SK-N-MC (cell line): Measurements from ENCODE around the gene MAML2.

Experiments
- DNase-seq: peaks from one replicate; pipeline ENCODE4 v3.0.0-alpha.2; 2011; ENCODE audit warnings: low read depth, low spot score
- H3K27ac ChIP-seq: fragments of 200-600 bp; sonication (generic); 2 replicates; pipeline ENCODE4 v1.5.1; 2016; ENCODE audit warnings: mixed run types
- H3K36me3 ChIP-seq: fragments of 200-600 bp; sonication (generic); 2 replicates; pipeline ENCODE4 v1.6.1; 2017; ENCODE audit warnings: antibody characterized with exemption, low read length, mixed read lengths; ENCODE audit not compliant: insufficient read depth
- H3K4me3 ChIP-seq: fragments of 200-600 bp; sonication (generic); 2 replicates; pipeline ENCODE4 v1.5.1; 2016
- H3K9ac ChIP-seq: fragments of 200-600 bp; sonication (generic); 2 replicates; pipeline ENCODE4 v1.8.0; 2017; ENCODE audit warnings: mixed run types, mixed read lengths; ENCODE audit not compliant: insufficient read length
- H3K9me3 ChIP-seq: fragments of 200-600 bp; sonication (generic); 2 replicates; pipeline ENCODE4 v1.6.1; 2017; ENCODE audit warnings: low read depth, mild to moderate bottlenecking, antibody characterized with exemption, low read length, moderate library complexity, mixed read lengths
- EZH2 ChIP-seq: fragments of 200-600 bp; sonication (generic); IDR thresholded peaks from one replicate; pipeline ENCODE4 v1.6.1; 2017; ENCODE audit warnings: antibody characterized with exemption
- FOXP2 ChIP-seq: optimal IDR thresholded peaks from 2 replicates; pipeline ENCODE3; 2011; ENCODE audit warnings: mild to moderate bottlenecking, moderate library complexity; ENCODE audit not compliant: insufficient read depth; ENCODE audit errors: extremely low read length, control extremely low read depth
- POLR2AphosphoS5 ChIP-seq: IDR thresholded peaks from 2 replicates; pipeline ENCODE4 v1.6.1; 2012; ENCODE audit warnings: mild to moderate bottlenecking, low read depth, low read length, borderline replicate concordance

The MAML2 gene

DNA sequence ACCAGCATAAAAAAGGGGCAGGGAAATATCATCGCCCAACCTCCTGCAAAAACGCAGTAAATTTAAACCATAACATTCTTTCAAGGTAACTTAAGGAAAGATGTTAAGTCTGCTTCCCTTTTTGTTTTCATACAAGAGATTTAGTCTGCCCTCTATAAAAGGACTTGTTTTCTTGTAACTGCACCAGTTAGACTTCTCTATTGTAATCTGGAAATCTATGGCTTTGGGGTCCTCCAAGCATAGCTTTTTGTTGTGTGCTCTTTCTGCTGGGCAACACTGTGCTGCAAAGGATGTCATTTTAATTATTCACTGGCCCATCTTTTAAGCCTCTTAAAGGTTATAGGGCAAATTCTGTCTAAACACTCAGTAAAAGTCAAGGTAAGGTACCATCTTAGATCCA, 136.0 kb downstream of the MAML2 start:
- no peak for DNase-seq
- H3K9ac ChIP-seq: no peak overlapping the region
- no peaks in the 10 kb centered on the region for H3K9me3 ChIP-seq
- no peak for TF ChIP-seq EZH2
- TF ChIP-seq POLR2AphosphoS5: no peak
- no peak for TF ChIP-seq FOXP2
- no peaks in the 10 kb centered on the region for H3K36me3 ChIP-seq
- no peak overlapping the region; the same call in 1 of the 2 replicates for H3K4me3 ChIP-seq
- no peak overlapping the region for H3K27ac ChIP-seq

DNA sequence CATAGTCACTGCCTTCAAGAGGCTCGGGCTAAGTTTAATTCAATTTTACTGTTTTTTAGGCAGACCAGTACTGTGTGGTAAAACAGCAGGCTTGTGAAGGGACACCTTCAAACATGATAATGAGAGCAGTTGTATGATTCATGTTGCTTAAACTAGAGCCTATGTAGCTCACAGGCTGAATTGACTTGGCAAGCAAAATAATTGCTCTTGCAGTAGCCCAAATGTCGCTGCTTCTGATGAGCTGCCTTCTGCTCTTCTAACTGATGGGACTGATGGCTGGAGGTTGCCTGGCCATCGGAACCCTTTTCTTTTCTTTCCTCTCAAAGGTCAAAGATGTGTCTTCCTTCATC, 137.6 kb downstream of the MAML2 start:
- Histone ChIP-seq H3K36me3 (no peaks in the 10 kb centered on the region), H3K4me3 (no peak overlapping the region), H3K9me3 (no peaks in the 10 kb centered on the region), H3K27ac (no peak overlapping the region), H3K9ac (no peak overlapping the region)
- DNase-seq: no peak
- TF ChIP-seq FOXP2 (no peak), EZH2 (no peak), POLR2AphosphoS5 (no peak)

- TF ChIP-seq EZH2: no peak
- TF ChIP-seq FOXP2: no peak
- TF ChIP-seq POLR2AphosphoS5: no peak
- H3K9me3 ChIP-seq: no peaks in the 10 kb centered on the region
Observed at GRCh38 chr11:96204721-96205459, 138.1 kb downstream of the MAML2 start.

GRCh38 chr11:96204366-96204659, 138.7 kb downstream of the MAML2 start:
- TF ChIP-seq FOXP2 (no peak), EZH2 (no peak), POLR2AphosphoS5 (no peak)

More at GRCh38 chr11:96204721-96205459, 138.1 kb downstream of the MAML2 start:
- Histone ChIP-seq H3K27ac (no peak overlapping the region), H3K9ac (no peak overlapping the region), H3K36me3 (no peaks in the 10 kb centered on the region), H3K4me3 (no peak overlapping the region)
- DNase-seq: no peak

GRCh38 chr11:96203567-96204365, 139.2 kb downstream of the MAML2 start:
- no peaks in the 10 kb centered on the region for H3K9me3 ChIP-seq
- TF ChIP-seq POLR2AphosphoS5 (no peak), FOXP2 (no peak), EZH2 (no peak)
- no peaks in the 10 kb centered on the region for H3K36me3 ChIP-seq
- H3K9ac ChIP-seq: no peak overlapping the region
- no peak for DNase-seq
- H3K4me3 ChIP-seq: no peak overlapping the region
- no peak overlapping the region for H3K27ac ChIP-seq

More at GRCh38 chr11:96204366-96204659, 138.7 kb downstream of the MAML2 start:
- Histone ChIP-seq H3K4me3 (no peak overlapping the region), H3K27ac (no peak overlapping the region), H3K9me3 (no peaks in the 10 kb centered on the region), H3K36me3 (no peaks in the 10 kb centered on the region), H3K9ac (no peak overlapping the region)
- no peak for DNase-seq

DNA sequence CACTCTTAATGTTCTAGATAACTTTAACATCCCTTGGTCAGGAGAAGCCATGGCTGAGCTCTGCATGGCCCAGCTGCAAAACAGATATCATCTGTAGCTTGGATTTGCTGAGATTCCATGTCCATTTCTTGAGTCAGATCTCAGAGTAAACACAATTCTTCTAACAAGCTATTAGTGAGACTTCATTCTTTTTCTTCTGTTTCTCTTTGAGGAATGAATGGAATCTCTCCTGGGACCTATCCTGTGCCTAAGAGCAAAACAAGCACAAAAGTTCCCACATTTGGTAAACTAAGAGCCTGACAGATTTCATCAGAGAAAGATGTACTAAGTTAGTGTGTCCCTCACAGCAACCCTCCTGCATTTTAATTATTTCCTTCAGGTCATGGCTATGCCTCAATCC, 142.8 kb downstream of the MAML2 start:
- Histone ChIP-seq H3K36me3 (no peaks in the 10 kb centered on the region), H3K9ac (no peak overlapping the region), H3K27ac (no peak overlapping the region), H3K9me3 (no peaks in the 10 kb centered on the region), H3K4me3 (no peak overlapping the region)
- TF ChIP-seq EZH2: no peak
- no peak for TF ChIP-seq POLR2AphosphoS5
- TF ChIP-seq FOXP2: no peak
- DNase-seq: no peak

- no peak for DNase-seq
- Histone ChIP-seq H3K9ac (no peak overlapping the region), H3K4me3 (no peak overlapping the region), H3K36me3 (no peaks in the 10 kb centered on the region), H3K27ac (no peak overlapping the region), H3K9me3 (no peaks in the 10 kb centered on the region)
- TF ChIP-seq EZH2 (no peak), FOXP2 (no peak), POLR2AphosphoS5 (no peak)
Observed at GRCh38 chr11:96199563-96200025, 143.4 kb downstream of the MAML2 start.

DNA sequence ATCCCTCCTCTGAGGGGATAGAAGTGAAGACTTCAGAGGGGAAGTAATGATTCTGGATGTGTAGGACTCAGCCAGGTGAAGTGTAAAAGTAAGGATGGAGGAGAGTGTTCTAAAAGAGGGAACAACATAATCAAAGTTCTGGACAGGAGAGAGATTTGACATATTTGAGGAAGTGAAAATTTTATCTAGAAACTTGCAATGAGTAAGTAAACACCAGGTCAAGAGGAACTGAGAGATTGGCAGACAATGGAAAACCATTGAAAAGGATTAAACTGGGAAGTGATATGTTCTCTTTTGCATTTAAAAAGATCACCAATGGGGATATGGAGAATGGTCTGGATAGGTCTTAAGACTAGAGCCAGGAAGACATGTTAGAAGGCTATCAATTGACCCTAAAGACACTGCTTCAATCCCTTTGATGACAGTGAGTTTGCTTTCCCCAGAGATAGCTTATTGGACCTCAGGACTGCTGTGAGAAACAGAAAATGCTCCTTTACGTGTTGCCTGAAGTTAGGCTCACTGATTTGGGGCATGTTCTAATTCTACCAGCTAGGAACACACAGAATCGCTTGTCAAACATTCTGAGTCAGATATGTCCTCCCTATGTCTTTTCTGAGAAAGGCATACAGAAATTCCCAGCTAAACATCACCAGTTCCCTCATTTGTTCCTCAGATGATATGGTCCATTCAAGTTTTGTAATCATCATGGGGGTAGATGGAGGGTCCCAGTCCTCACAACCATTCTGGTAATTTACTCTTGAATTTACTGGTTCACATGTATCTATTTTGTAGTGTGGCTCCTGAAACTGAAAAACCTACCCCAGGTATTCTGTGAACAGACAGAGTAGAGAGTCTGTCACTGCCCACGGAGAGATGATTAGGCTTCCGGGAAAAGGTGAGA, 144.9 kb downstream of the MAML2 start:
- no peak overlapping the region for H3K4me3 ChIP-seq
- no peaks in the 10 kb centered on the region for H3K36me3 ChIP-seq
- no peak overlapping the region for H3K9ac ChIP-seq
- no peak for TF ChIP-seq FOXP2
- TF ChIP-seq EZH2: no peak
- no peak for TF ChIP-seq POLR2AphosphoS5
- no peak overlapping the region for H3K27ac ChIP-seq
- DNase-seq: no peak
- no peaks in the 10 kb centered on the region for H3K9me3 ChIP-seq
